ENCODE data around the gene PYROXD2. TPM values are rescaled to one million over a fixed set of nuclear protein-coding genes. Genes with fewer than 3 reads are reported as not detected.

PYROXD2 gene
- total and polyA plus RNA-seq, 10 of the 15 experiments (the other 5 are each of a cell fraction or from before 2014, with no cell fraction given) = 4.8 to 15.8 (median 11.1) TPM

GRCh38 chr10:98403812-98404504 lies 11.0 kb downstream of the PYROXD2 start (continued):
- no peak for TF ChIP-seq RBBP5 (conservative IDR thresholded peaks at IDR 0.05)
- no peak for TF ChIP-seq TCF7 (IDR thresholded peaks at IDR 0.05; ENCODE audit: borderline replicate concordance)
- no peak for TF ChIP-seq BRCA1 (IDR thresholded peaks at IDR 0.05; ENCODE audit: low read depth, low read length)
- TF ChIP-seq DPF2 (IDR thresholded peaks at IDR 0.05) = 0 out of 2 replicates have a peak, but pooled peaks have one; percentile 29
- no peak for TF ChIP-seq SIN3A (IDR thresholded peaks at IDR 0.05; ENCODE audit: low read depth, low read length)
- TF ChIP-seq ZNF207 (IDR thresholded peaks at IDR 0.05; ENCODE audit: borderline replicate concordance) = no peak
- TF ChIP-seq ATF7 (IDR thresholded peaks at IDR 0.05; ENCODE audit: low read depth) = no peak; the same call in 1 of the 2 replicates
- TF ChIP-seq NR2F1 (conservative IDR thresholded peaks at IDR 0.05) = no peak
- TF ChIP-seq TBL1XR1 (IDR thresholded peaks at IDR 0.05; ENCODE audit: low read depth, low read length) = no peak
- peak; percentile 56; the same call in 1 of the 2 replicates for TF ChIP-seq MEF2A (IDR thresholded peaks at IDR 0.05; ENCODE audit: insufficient read depth, low read depth, low read length)
- TF ChIP-seq CHD1 (IDR thresholded peaks at IDR 0.05; ENCODE audit: low read depth, low read length) = no peak
- TF ChIP-seq NR2C2 (IDR thresholded peaks at IDR 0.05; ENCODE audit: borderline replicate concordance, control insufficient read depth, insufficient read length, low read depth) = no peak
- no peak for TF ChIP-seq IKZF2 (IDR thresholded peaks at IDR 0.05)
- TF ChIP-seq YY1 (IDR thresholded peaks at IDR 0.05; ENCODE audit: low read depth, low read length) = no peak
- TF ChIP-seq STAT3 (IDR thresholded peaks at IDR 0.05; ENCODE audit: low read depth, low read length) = no peak
- TF ChIP-seq E2F4 (IDR thresholded peaks at IDR 0.05; ENCODE audit: low read depth, low read length) = no peak
- TF ChIP-seq HCFC1 (IDR thresholded peaks at IDR 0.05; ENCODE audit: low read length) = no peak
- no peak for TF ChIP-seq HDAC2 (IDR thresholded peaks at IDR 0.05)
- no peak for TF ChIP-seq BCL3 (IDR thresholded peaks at IDR 0.05; ENCODE audit: borderline replicate concordance, insufficient read depth, low read depth, low read length, poor library complexity, severe bottlenecking)
- TF ChIP-seq FOS (IDR thresholded peaks at IDR 0.05; ENCODE audit: borderline replicate concordance, extremely low read depth, insufficient read length) = no peak
- TF ChIP-seq PML (IDR thresholded peaks at IDR 0.05; ENCODE audit: low read length) = no peak
- no peak for TF ChIP-seq MYC (IDR thresholded peaks at IDR 0.05; ENCODE audit: insufficient read depth, insufficient read length, insufficient replicate concordance, low read length, severe bottlenecking)
- TF ChIP-seq CREM (IDR thresholded peaks at IDR 0.05; ENCODE audit: low read depth) = no peak
- peak; percentile 94 for TF ChIP-seq PKNOX1 (IDR thresholded peaks at IDR 0.05)
- TF ChIP-seq TARDBP (IDR thresholded peaks at IDR 0.05; ENCODE audit: borderline replicate concordance) = no peak
- no peak for TF ChIP-seq ZBTB11 (CRISPR knock-in tag; IDR thresholded peaks at IDR 0.05)
- TF ChIP-seq RFX5 (IDR thresholded peaks at IDR 0.05; ENCODE audit: low read depth, low read length) = no peak

Measured in GM12878 (cell line).